ENCODE results near the gene CCDC78. TPM values are rescaled to one million over a fixed set of nuclear protein-coding genes. Genes with fewer than 3 reads are reported as not detected.

Gene CCDC78
- total and polyA plus RNA-seq, 2 donors (not counting 3 experiments of a cell fraction or from before 2014, with no cell fraction given) = 0.50 to 1.3 TPM

GRCh38 chr16:684071-684794, 42.0 kb downstream of the CCDC78 start, which contains the start of gene JMJD8:
JMJD8 (minus strand) TSS chr16:684334; CDS start chr16:684319, 15 bp downstream.
- Histone ChIP-seq H3K36me3 (ENCODE audit: control insufficient read depth in 2 of 2, extremely low read depth in 1 of 2, insufficient read depth in 2 of 2, low read length in 2 of 2) (peaks cover 7 to 22% of the 10 kb centered on the region in 2 experiments), H3K4me2 (ENCODE audit: insufficient read depth, low read length) (peak within 1 kb of the TSS; percentile 44), H3K4me3 (replicated peaks in 1 of 3; ENCODE audit: insufficient read depth in 1 of 3, low read depth in 1 of 3, low read length in 3 of 3) (peak within 1 kb of the TSS in 2 of 3 experiments; percentile 12 to 71), H3K79me2 (ENCODE audit: control insufficient read depth, insufficient read depth, low read length) (peaks cover 31% of the 10 kb centered on the region), H2AFZ (ENCODE audit: low read depth, low read length) (peak within 1 kb of the TSS; percentile 26), H3K9ac (replicated peaks; ENCODE audit: extremely low read depth, insufficient read depth, low read length) (no peak within 1 kb of the TSS), H3K27ac (ENCODE audit: insufficient read depth, low read depth, low read length) (peak within 1 kb of the TSS; percentile 35), H3K9me1 (replicated peaks; ENCODE audit: control insufficient read depth, extremely low read depth, insufficient read depth, low read length) (no peaks in the 10 kb centered on the region), H3K27me3 (ENCODE audit: control insufficient read depth in 2 of 2, insufficient read depth in 2 of 2, low read length in 2 of 2) (no peaks in the 10 kb centered on the region), H3K9me3 (replicated peaks; ENCODE audit: control insufficient read depth, insufficient read depth, low read length) (no peaks in the 10 kb centered on the region), H3K4me1 (ENCODE audit: control insufficient read depth, extremely low read depth, insufficient read depth, low read length) (peaks cover 20% of the 10 kb centered on the region), H4K20me1 (replicated peaks; ENCODE audit: control insufficient read depth, extremely low read depth, insufficient read depth, low read length) (no peaks in the 10 kb centered on the region)
- intact Hi-C loops (cut with micrococcal nuclease) = no loop called here
- POLR2A ChIA-PET = no interaction called here
- DNase-seq (ENCODE audit: low read depth, low spot score) (peak; percentile 87), FAIRE-seq (peak; percentile 90)
- CTCF ChIA-PET = interaction anchor here (1.5 kb wide), 1 partner anchor 9 kb away, joined by 4 read pairs; the partner anchor contains the start of gene RHBDL1
- dilution Hi-C loops (cut with MboI; ENCODE audit: extremely low pct_ligation_motif_present, low sequenced_read_pairs) = no loop called here
- TF ChIP-seq JUN (IDR thresholded peaks at IDR 0.05; ENCODE audit: borderline replicate concordance, insufficient read depth, insufficient read length, low read depth) (no peak), POLR2AphosphoS5 (IDR thresholded peaks at IDR 0.05; ENCODE audit: insufficient read depth, low read depth, low read length) (peak; percentile 98), GATA2 (IDR thresholded peaks at IDR 0.05; ENCODE audit: insufficient read depth, insufficient read length, low read depth, low read length) (no peak), FOS (IDR thresholded peaks at IDR 0.05; ENCODE audit: borderline replicate concordance, insufficient read depth, low read length) (no peak), EZH2 (IDR thresholded peaks at IDR 0.05; ENCODE audit: borderline replicate concordance, low read depth, low read length, severe bottlenecking) (no peak), MYC (IDR thresholded peaks at IDR 0.05; ENCODE audit: low read depth, low read length) (no peak), MAX (IDR thresholded peaks at IDR 0.05; ENCODE audit: insufficient read depth, insufficient read length) (peak; percentile 79), POLR2A (IDR thresholded peaks at IDR 0.05; ENCODE audit: low read depth, low read length) (peak; percentile 94)
- TF ChIP-seq, protein P1, sequence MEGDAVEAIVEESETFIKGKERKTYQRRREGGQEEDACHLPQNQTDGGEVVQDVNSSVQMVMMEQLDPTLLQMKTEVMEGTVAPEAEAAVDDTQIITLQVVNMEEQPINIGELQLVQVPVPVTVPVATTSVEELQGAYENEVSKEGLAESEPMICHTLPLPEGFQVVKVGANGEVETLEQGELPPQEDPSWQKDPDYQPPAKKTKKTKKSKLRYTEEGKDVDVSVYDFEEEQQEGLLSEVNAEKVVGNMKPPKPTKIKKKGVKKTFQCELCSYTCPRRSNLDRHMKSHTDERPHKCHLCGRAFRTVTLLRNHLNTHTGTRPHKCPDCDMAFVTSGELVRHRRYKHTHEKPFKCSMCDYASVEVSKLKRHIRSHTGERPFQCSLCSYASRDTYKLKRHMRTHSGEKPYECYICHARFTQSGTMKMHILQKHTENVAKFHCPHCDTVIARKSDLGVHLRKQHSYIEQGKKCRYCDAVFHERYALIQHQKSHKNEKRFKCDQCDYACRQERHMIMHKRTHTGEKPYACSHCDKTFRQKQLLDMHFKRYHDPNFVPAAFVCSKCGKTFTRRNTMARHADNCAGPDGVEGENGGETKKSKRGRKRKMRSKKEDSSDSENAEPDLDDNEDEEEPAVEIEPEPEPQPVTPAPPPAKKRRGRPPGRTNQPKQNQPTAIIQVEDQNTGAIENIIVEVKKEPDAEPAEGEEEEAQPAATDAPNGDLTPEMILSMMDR (IDR thresholded peaks at IDR 0.05; ENCODE audit: extremely low read depth in 1 of 2, insufficient read depth in 1 of 2, low read depth in 1 of 2, low read length in 2 of 2) = no peak
- no TSS peak for BruUV-seq (replicated peaks)
